ENCODE data around the gene HSPB8. TPM values are rescaled to one million over a fixed set of nuclear protein-coding genes. Genes with fewer than 3 reads are reported as not detected.

Gene HSPB8
- total RNA-seq, 4 donors from 2014 or later, result 85.3 to 139 (median 107) TPM

DNA sequence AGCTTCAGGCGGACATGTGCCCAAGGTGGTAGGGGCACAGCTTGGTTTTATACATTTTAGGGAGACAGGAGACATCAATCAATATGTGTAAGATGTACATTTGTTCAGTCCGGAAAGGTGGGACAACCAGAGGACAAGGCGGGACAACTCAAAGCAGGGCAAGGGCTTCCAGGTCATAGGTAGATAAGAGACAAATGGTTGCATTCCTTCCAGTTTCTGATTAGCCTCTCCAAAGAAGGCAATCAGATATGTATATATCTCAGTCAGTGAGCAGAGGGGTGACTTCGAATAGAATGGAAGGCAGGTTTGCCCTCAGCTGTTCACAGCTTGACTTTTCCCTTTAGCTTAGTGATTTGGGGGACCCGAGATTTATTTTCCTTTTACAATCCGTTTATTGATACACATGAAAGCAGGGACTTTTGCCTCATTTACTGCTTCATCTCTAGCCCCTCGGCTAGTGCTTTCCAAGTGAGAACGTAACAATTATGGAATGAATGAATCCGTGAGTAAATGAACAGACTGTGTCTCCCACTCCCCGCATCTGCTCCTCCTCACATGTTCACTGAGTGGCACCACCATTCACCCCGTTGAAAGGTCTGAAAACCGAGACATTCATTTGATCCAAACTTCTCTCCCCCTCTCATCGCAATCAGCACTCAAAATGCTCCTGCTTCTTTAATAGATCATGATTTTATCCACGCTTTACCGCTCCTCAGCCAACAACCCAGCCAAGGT, 6.9 kb upstream of the HSPB8 start:
- 82 to 84% methylated on average over 15 of the region's 15 CpGs for WGBS, 2 donors
- intact Hi-C loops (cut with DNase I; ENCODE audit: low total_unique reads), result no loop called here

DNA sequence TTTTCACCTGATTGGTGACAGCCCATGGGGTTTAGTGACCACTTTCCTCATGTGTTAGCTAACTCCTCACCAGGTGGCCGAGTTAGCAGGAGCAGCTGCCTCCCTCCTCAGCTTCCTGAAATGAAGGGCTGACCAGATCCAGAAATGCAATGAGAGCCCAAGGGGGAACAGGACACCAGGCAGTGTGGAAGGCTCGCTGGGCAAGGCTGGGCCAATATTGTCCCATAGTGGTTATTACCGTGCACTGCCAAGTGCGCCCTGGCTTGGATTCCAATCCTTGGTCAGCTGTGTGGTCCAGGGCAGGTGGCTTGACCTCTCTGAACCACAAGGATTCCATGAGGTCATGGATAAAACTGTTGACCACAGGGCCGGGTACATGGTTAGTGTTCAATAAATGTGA, 3.6 kb upstream of the HSPB8 start:
- TF ChIP-seq POLR2A (IDR thresholded peaks at IDR 0.05), result no peak
- TF ChIP-seq, protein P1, sequence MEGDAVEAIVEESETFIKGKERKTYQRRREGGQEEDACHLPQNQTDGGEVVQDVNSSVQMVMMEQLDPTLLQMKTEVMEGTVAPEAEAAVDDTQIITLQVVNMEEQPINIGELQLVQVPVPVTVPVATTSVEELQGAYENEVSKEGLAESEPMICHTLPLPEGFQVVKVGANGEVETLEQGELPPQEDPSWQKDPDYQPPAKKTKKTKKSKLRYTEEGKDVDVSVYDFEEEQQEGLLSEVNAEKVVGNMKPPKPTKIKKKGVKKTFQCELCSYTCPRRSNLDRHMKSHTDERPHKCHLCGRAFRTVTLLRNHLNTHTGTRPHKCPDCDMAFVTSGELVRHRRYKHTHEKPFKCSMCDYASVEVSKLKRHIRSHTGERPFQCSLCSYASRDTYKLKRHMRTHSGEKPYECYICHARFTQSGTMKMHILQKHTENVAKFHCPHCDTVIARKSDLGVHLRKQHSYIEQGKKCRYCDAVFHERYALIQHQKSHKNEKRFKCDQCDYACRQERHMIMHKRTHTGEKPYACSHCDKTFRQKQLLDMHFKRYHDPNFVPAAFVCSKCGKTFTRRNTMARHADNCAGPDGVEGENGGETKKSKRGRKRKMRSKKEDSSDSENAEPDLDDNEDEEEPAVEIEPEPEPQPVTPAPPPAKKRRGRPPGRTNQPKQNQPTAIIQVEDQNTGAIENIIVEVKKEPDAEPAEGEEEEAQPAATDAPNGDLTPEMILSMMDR (IDR thresholded peaks at IDR 0.05), result no peak

More for the DNA sequence above, 6.9 kb upstream of the HSPB8 start:
- no peak for DNase-seq (ENCODE audit: low spot score in 2 of 2)
- no peak overlapping the region for H3K4me3 ChIP-seq (ENCODE audit: low read depth, poor library complexity, severe bottlenecking)
- TF ChIP-seq, protein P1 (IDR thresholded peaks at IDR 0.05), result no peak
- TF ChIP-seq POLR2A (IDR thresholded peaks at IDR 0.05), result no peak

DNA sequence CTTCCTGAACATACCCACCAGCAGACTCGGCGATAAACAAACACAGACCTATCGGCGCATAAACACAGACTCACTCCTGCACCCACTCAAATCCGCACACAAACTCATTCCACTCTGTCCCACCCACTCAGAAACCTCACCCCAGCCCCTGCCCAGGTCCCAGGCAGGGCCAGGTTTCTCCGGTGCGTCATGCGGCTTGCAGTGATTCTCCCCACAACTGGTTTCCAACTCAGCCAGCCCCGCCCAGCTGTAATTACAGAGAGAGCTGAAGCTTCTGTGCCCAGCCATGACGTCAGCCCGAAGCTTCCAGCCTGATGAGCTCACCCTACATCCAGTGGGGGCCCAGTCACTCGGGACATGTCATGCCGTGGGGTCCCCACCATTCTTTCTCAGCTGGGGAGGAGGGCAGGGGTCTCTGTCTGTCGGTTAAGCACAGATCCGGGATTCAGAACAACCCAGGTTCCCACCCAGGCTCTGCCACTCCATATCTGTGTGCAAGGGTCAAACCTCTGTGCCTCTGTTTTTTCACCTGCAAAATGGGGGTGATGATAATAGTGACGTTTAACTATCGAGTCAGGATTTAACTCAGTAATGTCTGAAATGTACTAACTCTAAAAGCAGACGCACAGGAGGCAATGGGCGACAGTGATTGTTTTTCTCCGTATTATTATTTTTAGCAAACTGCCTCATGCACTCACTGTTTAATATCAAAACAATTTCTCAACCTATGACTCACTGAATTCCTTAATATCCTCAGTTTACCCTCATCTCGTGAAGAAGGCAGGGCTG, 2.3 kb upstream of the HSPB8 start:
- DNase-seq (ENCODE audit: low spot score in 2 of 2), result peak; percentile 90 to 97
- WGBS, 2 donors, result 22 to 25% methylated on average over 21 of the region's 21 CpGs
- intact Hi-C loops (cut with DNase I; ENCODE audit: low total_unique reads), result no loop called here
- H3K4me3 ChIP-seq (ENCODE audit: low read depth, poor library complexity, severe bottlenecking), result no peak overlapping the region
- TF ChIP-seq, protein P1 (IDR thresholded peaks at IDR 0.05), result no peak
- no peak for TF ChIP-seq POLR2A (IDR thresholded peaks at IDR 0.05)

More for the DNA sequence above, 3.6 kb upstream of the HSPB8 start:
- WGBS, 2 donors, result 88 to 93% methylated on average over 4 to 5 of the region's 5 CpGs
- no peak overlapping the region for H3K4me3 ChIP-seq (ENCODE audit: low read depth, poor library complexity, severe bottlenecking)
- no peak for DNase-seq (ENCODE audit: low spot score in 2 of 2)
- intact Hi-C loops (cut with DNase I; ENCODE audit: low total_unique reads), result no loop called here

DNA sequence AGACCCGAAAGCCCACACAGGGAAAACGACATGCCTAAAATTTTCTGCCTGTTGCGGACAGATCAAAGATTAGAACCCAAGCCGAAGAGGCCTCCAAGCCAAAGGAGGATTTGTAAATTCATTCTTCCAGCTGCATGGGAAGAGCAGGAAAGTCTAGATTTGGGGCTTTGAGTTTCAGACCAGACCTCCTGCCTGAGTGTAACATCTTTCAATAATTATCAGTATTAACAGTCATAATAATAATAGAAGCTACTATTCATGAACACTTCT, 1.7 kb upstream of the HSPB8 start:
- no peak overlapping the region for H3K4me3 ChIP-seq (ENCODE audit: low read depth, poor library complexity, severe bottlenecking)
- 72 to 80% methylated on average over 4 of the region's 4 CpGs for WGBS, 2 donors
- no peak for DNase-seq (ENCODE audit: low spot score in 2 of 2)
- no peak for TF ChIP-seq POLR2A (IDR thresholded peaks at IDR 0.05)
- TF ChIP-seq, protein P1 (IDR thresholded peaks at IDR 0.05), result no peak
- intact Hi-C loops (cut with DNase I; ENCODE audit: low total_unique reads), result no loop called here

DNA sequence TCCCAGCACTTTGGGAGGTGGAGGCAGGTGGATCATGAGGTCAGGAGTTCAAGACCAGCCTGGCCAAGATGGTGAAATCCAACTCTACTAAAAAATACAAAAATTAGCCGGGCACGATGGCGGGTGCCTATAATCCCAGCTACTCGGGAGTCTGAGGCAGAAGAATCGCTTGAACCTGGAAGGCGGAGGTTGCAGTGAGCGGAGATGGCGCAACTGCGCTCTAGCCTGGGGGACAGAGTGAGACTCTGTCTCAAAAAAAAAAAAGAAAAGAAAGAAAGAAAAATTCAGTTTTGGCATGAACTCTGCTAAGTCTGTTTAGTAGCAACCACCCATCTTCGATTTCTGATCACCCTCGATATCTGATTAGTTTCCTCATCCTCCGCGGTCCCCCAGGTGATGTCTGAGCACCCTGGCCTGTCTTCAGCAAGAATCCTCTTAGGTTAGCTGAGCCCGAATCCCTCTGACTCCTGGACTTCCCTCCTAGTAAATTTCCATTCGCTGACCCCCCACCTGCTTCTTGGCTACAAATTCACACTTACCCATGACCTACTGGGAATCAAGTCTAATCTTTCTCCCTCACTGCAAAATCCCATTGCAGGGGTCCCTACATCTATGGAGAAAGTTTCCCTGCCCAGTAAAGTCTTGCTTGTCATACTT, 879 bp upstream of the HSPB8 start:
- no peak for DNase-seq (ENCODE audit: low spot score in 2 of 2)
- H3K4me3 ChIP-seq (ENCODE audit: low read depth, poor library complexity, severe bottlenecking), result no peak overlapping the region
- 87 to 91% methylated on average over 15 of the region's 15 CpGs for WGBS, 2 donors
- intact Hi-C loops (cut with DNase I; ENCODE audit: low total_unique reads), result no loop called here
- TF ChIP-seq POLR2A (IDR thresholded peaks at IDR 0.05), result no peak
- TF ChIP-seq, protein P1 (IDR thresholded peaks at IDR 0.05), result no peak

Data from lower leg skin (tissue), 4 donors.